GM06990 (cell line): ENCODE data around the gene RNGTT.
A peak's percentile ranks its signal among the peaks of the same experiment; 100 is the strongest.
"Not testable (repeated sequence)": the region's sequence is repeated elsewhere in the genome, so short reads cannot be mapped to it uniquely, and the experiment has no call there.

Source experiments
- DNase-seq: peaks from one replicate; pipeline ENCODE4 v3.0.0-alpha.2; 2011; ENCODE audit not compliant: insufficient read length; ENCODE audit errors: extremely low read depth
- H3K27me3 ChIP-seq: replicated peaks from 2 replicates; pipeline ENCODE4 v1.6.0; 2011; ENCODE audit warnings: low read length; ENCODE audit not compliant: control insufficient read depth, insufficient read depth
- H3K36me3 ChIP-seq: 2 replicates; pipeline ENCODE4 v1.5.1; 2011; ENCODE audit warnings: low read length; ENCODE audit not compliant: control insufficient read depth, insufficient read depth
- H3K4me3 ChIP-seq: replicated peaks from 2 replicates; pipeline ENCODE4 v1.5.1; 2011; ENCODE audit warnings: low read depth, mild to moderate bottlenecking, control low read depth, low read length
- TF ChIP-seq, protein P1 (sequence below): IDR thresholded peaks from 2 replicates; pipeline ENCODE4 v1.5.1; 2011; ENCODE audit warnings: low read length, control low read depth, mild to moderate bottlenecking, inconsistent platforms; ENCODE audit not compliant: insufficient read depth, poor library complexity, severe bottlenecking

Gene RNGTT

DNA sequence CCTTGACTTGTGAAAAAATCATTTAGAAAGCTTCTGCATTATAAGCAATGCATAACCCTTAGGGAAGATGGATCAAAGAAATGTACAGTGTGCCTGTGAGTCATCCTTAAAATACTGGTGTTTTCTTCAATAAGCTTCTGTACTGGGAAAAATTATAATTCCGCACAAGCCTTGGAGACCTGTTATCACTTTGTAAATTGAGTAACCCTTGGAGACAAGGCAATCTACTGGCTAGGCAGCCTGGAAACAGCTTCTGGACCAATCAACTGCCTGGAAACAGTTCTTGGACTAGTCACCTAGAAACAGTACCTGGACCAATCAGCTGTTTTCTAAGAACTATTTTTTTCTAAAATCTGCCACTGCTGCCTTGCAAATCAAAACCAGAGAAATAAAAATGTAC is 25.8 kb upstream of the RNGTT start:
- H3K27me3 ChIP-seq = no peaks in the 10 kb centered on the region
- no peaks in the 10 kb centered on the region for H3K36me3 ChIP-seq
- TF ChIP-seq, protein P1, sequence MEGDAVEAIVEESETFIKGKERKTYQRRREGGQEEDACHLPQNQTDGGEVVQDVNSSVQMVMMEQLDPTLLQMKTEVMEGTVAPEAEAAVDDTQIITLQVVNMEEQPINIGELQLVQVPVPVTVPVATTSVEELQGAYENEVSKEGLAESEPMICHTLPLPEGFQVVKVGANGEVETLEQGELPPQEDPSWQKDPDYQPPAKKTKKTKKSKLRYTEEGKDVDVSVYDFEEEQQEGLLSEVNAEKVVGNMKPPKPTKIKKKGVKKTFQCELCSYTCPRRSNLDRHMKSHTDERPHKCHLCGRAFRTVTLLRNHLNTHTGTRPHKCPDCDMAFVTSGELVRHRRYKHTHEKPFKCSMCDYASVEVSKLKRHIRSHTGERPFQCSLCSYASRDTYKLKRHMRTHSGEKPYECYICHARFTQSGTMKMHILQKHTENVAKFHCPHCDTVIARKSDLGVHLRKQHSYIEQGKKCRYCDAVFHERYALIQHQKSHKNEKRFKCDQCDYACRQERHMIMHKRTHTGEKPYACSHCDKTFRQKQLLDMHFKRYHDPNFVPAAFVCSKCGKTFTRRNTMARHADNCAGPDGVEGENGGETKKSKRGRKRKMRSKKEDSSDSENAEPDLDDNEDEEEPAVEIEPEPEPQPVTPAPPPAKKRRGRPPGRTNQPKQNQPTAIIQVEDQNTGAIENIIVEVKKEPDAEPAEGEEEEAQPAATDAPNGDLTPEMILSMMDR = no peak
- DNase-seq = no peak
- no peak overlapping the region for H3K4me3 ChIP-seq

- Histone ChIP-seq H3K27me3 (no peaks in the 10 kb centered on the region), H3K36me3 (no peaks in the 10 kb centered on the region), H3K4me3 (no peak overlapping the region)
- DNase-seq = no peak
- TF ChIP-seq, protein P1 = no peak
Observed at GRCh38 chr6:88987922-88988321, 24.5 kb upstream of the RNGTT start.

DNA sequence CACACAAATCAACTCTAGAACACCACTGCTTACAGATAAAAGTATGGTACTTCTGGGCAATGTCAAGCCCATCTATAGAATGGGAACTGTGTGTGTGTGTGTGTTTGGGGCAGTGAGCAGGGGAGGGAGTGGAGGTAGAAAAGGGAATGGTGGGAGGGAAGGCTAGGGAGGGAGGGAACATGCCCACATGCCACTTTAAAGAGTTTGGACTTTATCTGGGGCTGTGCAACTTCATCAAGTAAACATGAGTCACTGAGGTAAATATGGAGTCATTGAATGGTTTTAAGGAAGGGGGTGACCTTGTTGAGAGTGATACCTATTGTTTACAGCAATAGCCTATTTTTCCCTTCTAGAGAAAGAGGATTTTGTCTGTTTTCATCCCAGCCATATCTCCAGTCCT is 22.5 kb upstream of the RNGTT start:
- Histone ChIP-seq H3K36me3 (no peaks in the 10 kb centered on the region), H3K4me3 (no peak overlapping the region), H3K27me3 (no peaks in the 10 kb centered on the region)
- no peak for DNase-seq
- TF ChIP-seq, protein P1 = no peak

GRCh38 chr6:88984606-88985005 is 21.2 kb upstream of the RNGTT start:
- DNase-seq = no peak
- H3K27me3 ChIP-seq = no peaks in the 10 kb centered on the region
- TF ChIP-seq, protein P1 = no peak
- H3K36me3 ChIP-seq = no peaks in the 10 kb centered on the region
- H3K4me3 ChIP-seq = no peak overlapping the region

DNA sequence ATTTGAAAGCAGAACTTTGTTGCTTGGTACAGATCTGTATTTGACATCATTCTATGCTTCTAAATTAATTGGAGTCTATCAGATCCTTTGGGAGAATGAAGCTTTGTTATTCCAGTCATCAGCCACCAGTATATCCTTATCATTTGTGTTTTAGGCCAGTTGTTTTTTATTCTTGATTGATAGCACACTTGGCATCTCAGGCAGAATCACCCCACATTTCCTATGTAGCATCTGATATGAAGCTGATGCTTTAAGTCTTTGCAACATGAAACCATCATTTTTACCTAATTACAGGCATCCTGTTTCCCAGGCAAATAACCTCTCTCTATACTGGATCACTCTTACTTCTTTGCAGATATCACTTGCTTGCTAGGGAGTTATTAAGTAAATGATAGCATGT is 20.7 kb upstream of the RNGTT start:
- Histone ChIP-seq H3K4me3 (no peak overlapping the region), H3K27me3 (no peaks in the 10 kb centered on the region), H3K36me3 (no peaks in the 10 kb centered on the region)
- no peak for DNase-seq
- TF ChIP-seq, protein P1 = no peak

DNA sequence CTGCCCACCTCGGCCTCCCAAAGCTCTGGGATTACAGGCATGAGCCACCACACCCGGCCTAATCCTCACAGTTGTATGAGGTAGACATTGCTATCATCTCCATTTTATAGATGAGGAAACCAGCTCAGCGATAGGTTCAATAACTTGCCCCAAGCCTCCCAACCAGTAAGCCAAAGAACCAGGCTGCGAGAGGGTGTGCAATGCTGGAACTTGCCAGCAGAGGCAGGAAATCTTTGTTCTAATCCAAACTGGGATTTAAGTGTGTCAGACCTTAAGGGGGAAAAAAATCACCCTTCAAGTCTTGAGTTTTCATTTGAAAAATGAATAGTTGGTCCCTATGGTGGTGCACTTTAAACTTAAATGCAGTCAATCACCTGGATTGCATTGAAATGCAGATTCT is 20.1 kb upstream of the RNGTT start:
- H3K27me3 ChIP-seq = no peaks in the 10 kb centered on the region
- DNase-seq = no peak
- TF ChIP-seq, protein P1 = peak; percentile 38
- no peak overlapping the region for H3K4me3 ChIP-seq
- H3K36me3 ChIP-seq = no peaks in the 10 kb centered on the region

GRCh38 chr6:88983129-88983528 is 19.7 kb upstream of the RNGTT start:
- H3K4me3 ChIP-seq, DNase-seq, H3K27me3 ChIP-seq, H3K36me3 ChIP-seq: not testable (repeated sequence)
